Measurements from ENCODE around the gene DNAJC16. TPM values are rescaled to one million over a fixed set of nuclear protein-coding genes. Genes with fewer than 3 reads are reported as not detected.

DNAJC16 gene
- total RNA-seq, 1 experiment from 2014 or later = 15.1 TPM

DNA sequence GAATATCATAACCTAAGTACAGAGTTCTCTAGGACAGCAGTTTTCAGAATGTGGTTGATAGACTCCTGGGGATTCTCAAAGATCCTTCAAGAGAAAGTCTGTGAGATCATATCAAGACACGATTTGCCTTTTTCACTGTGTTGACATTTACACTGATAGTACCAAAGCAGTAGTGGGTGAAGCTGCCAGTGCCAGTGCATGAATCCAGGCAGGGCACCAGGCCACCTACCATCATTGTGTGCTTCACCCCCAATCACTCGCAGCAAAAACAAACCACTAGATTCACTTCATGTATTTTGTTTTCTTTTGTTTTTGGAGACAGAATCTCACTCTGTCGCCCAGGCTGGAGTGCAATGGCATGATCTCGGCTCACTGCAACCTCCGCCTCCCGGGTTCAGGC, 23.9 kb downstream of the DNAJC16 start:
- CTCF ChIA-PET = no interaction called here
- TF ChIP-seq, protein P1, sequence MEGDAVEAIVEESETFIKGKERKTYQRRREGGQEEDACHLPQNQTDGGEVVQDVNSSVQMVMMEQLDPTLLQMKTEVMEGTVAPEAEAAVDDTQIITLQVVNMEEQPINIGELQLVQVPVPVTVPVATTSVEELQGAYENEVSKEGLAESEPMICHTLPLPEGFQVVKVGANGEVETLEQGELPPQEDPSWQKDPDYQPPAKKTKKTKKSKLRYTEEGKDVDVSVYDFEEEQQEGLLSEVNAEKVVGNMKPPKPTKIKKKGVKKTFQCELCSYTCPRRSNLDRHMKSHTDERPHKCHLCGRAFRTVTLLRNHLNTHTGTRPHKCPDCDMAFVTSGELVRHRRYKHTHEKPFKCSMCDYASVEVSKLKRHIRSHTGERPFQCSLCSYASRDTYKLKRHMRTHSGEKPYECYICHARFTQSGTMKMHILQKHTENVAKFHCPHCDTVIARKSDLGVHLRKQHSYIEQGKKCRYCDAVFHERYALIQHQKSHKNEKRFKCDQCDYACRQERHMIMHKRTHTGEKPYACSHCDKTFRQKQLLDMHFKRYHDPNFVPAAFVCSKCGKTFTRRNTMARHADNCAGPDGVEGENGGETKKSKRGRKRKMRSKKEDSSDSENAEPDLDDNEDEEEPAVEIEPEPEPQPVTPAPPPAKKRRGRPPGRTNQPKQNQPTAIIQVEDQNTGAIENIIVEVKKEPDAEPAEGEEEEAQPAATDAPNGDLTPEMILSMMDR (IDR thresholded peaks at IDR 0.05; ENCODE audit: insufficient read depth in 1 of 2, low read depth in 1 of 2, low read length in 1 of 2, severe bottlenecking in 1 of 2, unreplicated experiment in 1 of 2) = no peak
- no peaks in the 10 kb centered on the region for H3K4me1 Mint-ChIP-seq (ENCODE audit: low read depth, unreplicated experiment)
- H3K4me3 ChIP-seq (ENCODE audit: low read depth, low read length) = no peak overlapping the region
- intact Hi-C loops (cut with micrococcal nuclease; ENCODE audit: unreplicated experiment) = no loop called here
- BruUV-seq (replicated peaks) = no TSS peak
- H3K4me1 ChIP-seq = no peaks in the 10 kb centered on the region
- peaks cover 25% of the 10 kb centered on the region for H3K36me3 Mint-ChIP-seq (ENCODE audit: insufficient read depth, unreplicated experiment)
- POLR2A ChIA-PET = no interaction called here
- no peaks in the 10 kb centered on the region for H3K9me3 ChIP-seq
- H3K27me3 ChIP-seq (replicated peaks; ENCODE audit: control insufficient read depth, insufficient read depth, low read length) = no peaks in the 10 kb centered on the region
- no peaks in the 10 kb centered on the region for H3K9me3 Mint-ChIP-seq (ENCODE audit: unreplicated experiment)
- peaks cover 1% of the 10 kb centered on the region; the same call in 1 of the 2 replicates for H3K36me3 ChIP-seq (ENCODE audit: control insufficient read depth, insufficient read depth, low read length)
- no peak overlapping the region for H3K4me3 Mint-ChIP-seq (ENCODE audit: unreplicated experiment)
- no peak overlapping the region for H3K27ac Mint-ChIP-seq (ENCODE audit: unreplicated experiment)
- DNase-seq = no peak
- H3K27me3 Mint-ChIP-seq (ENCODE audit: insufficient read depth, unreplicated experiment) = no peaks in the 10 kb centered on the region

DNA sequence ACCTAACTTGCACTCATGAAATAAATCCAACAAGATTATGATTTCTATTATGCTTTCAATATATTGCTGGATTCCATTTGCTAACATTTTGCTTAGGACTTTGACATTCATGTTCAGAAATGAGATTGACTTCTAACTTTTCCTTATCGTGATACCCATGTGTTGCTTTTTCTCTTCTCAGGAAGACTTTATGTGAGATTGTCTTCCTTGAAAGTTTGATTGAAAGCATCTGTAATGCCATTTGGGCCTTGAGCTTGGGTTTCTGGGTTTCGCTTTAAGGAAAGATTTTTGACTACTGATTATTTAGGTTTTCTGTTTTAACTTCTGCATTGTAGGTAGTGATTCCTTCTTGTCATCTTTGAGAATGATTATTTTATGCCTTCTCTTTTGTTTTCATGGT, 30.4 kb downstream of the DNAJC16 start:
- Mint-ChIP-seq H3K4me3 (ENCODE audit: unreplicated experiment) (no peak overlapping the region), H3K4me1 (ENCODE audit: low read depth, unreplicated experiment) (no peaks in the 10 kb centered on the region), H3K27ac (ENCODE audit: unreplicated experiment) (no peak overlapping the region), H3K9me3 (ENCODE audit: unreplicated experiment) (no peaks in the 10 kb centered on the region), H3K36me3 (ENCODE audit: insufficient read depth, unreplicated experiment) (peaks cover 19% of the 10 kb centered on the region), H3K27me3 (ENCODE audit: insufficient read depth, unreplicated experiment) (no peaks in the 10 kb centered on the region)
- POLR2A ChIA-PET = no interaction called here
- peaks cover 7% of the 10 kb centered on the region; the same call in 1 of the 2 replicates for H3K4me1 ChIP-seq
- CTCF ChIA-PET = no interaction called here
- no peak overlapping the region for H3K4me3 ChIP-seq (ENCODE audit: low read depth, low read length)
- TF ChIP-seq, protein P1 (IDR thresholded peaks at IDR 0.05; ENCODE audit: insufficient read depth in 1 of 2, low read depth in 1 of 2, low read length in 1 of 2, severe bottlenecking in 1 of 2, unreplicated experiment in 1 of 2) = no peak
- H3K9me3 ChIP-seq = no peaks in the 10 kb centered on the region
- no peak for DNase-seq
- no peaks in the 10 kb centered on the region for H3K36me3 ChIP-seq (ENCODE audit: control insufficient read depth, insufficient read depth, low read length)
- intact Hi-C loops (cut with micrococcal nuclease; ENCODE audit: unreplicated experiment) = no loop called here
- no TSS peak for BruUV-seq (replicated peaks)
- H3K27me3 ChIP-seq (replicated peaks; ENCODE audit: control insufficient read depth, insufficient read depth, low read length) = no peaks in the 10 kb centered on the region

DNA sequence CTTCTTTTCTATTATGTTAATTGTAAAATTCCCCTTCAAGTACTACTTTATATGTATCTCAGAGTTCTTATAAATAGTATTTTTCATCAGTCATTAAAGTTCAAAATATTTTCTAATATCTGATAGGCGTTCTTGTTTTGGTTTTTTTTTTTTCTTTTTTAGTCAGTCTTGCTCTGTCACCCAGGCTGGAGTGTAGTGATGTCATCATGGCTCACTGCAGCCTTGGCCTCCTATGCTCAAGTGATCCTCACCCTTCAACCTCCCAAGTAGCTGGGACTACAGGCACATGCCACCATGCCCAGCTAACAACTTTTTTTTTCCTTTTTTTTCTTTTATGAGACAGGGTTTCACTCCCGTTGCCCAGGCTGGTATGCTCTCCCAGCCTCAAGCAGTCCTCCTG, 30.9 kb downstream of the DNAJC16 start:
- Mint-ChIP-seq H3K4me3 (ENCODE audit: unreplicated experiment) (no peak overlapping the region), H3K4me1 (ENCODE audit: low read depth, unreplicated experiment) (no peaks in the 10 kb centered on the region), H3K36me3 (ENCODE audit: insufficient read depth, unreplicated experiment) (peaks cover 23% of the 10 kb centered on the region), H3K27ac (ENCODE audit: unreplicated experiment) (no peak overlapping the region), H3K27me3 (ENCODE audit: insufficient read depth, unreplicated experiment) (no peaks in the 10 kb centered on the region), H3K9me3 (ENCODE audit: unreplicated experiment) (no peaks in the 10 kb centered on the region)
- intact Hi-C loops (cut with micrococcal nuclease; ENCODE audit: unreplicated experiment) = no loop called here
- Histone ChIP-seq H3K4me3 (ENCODE audit: low read depth, low read length) (no peak overlapping the region), H3K27me3 (replicated peaks; ENCODE audit: control insufficient read depth, insufficient read depth, low read length) (no peaks in the 10 kb centered on the region), H3K9me3 (no peaks in the 10 kb centered on the region), H3K4me1 (peaks cover 7% of the 10 kb centered on the region; the same call in 1 of the 2 replicates), H3K36me3 (ENCODE audit: control insufficient read depth, insufficient read depth, low read length) (no peaks in the 10 kb centered on the region)
- CTCF ChIA-PET = no interaction called here
- no TSS peak for BruUV-seq (replicated peaks)
- DNase-seq = no peak
- TF ChIP-seq, protein P1 (IDR thresholded peaks at IDR 0.05; ENCODE audit: insufficient read depth in 1 of 2, low read depth in 1 of 2, low read length in 1 of 2, severe bottlenecking in 1 of 2, unreplicated experiment in 1 of 2) = no peak
- POLR2A ChIA-PET = no interaction called here

Measured in Caco-2 (cell line).